DND-41 (cell line): ENCODE data around the gene SLC6A11.

Experiments used
- ATAC-seq: fragments of 200-7000 bp; cut with Tn5 transposase; 3 replicates; pipeline ENCODE4 v1.9.1; 2021; ENCODE audit warnings: low read depth; ENCODE audit not compliant: insufficient read depth
- DNase-seq: peaks from one replicate; pipeline ENCODE4 v3.0.0-alpha.2; 2020
- H2AFZ ChIP-seq: 2 replicates; pipeline ENCODE4 v1.6.0; 2012; ENCODE audit warnings: low read depth, low read length
- H3K27ac ChIP-seq: 2 replicates; pipeline ENCODE4 v1.5.1; 2012; ENCODE audit warnings: low read length, inconsistent platforms
- H3K27me3 ChIP-seq: fragments of 200-600 bp; sonication (generic); 2 replicates; pipeline ENCODE4 v1.6.0; 2012; ENCODE audit warnings: low read length, mild to moderate bottlenecking, inconsistent platforms; ENCODE audit not compliant: insufficient read depth, poor library complexity
- H3K36me3 ChIP-seq: 2 replicates; pipeline ENCODE4 v1.5.1; 2012; ENCODE audit warnings: low read length, inconsistent platforms; ENCODE audit not compliant: insufficient read depth
- H3K4me1 ChIP-seq: 2 replicates; pipeline ENCODE4 v1.5.1; 2012; ENCODE audit warnings: mild to moderate bottlenecking, low read length; ENCODE audit not compliant: insufficient read depth
- H3K4me2 ChIP-seq: 2 replicates; pipeline ENCODE4 v1.6.0; 2012; ENCODE audit warnings: mild to moderate bottlenecking, moderate library complexity, low read length, inconsistent platforms; ENCODE audit not compliant: insufficient read depth
- H3K4me3 ChIP-seq, 2 experiments: fragments of 200-600 bp in 1 of 2; shearing (Covaris generic) in 1 of 2; 2 replicates each; pipeline ENCODE4 v1.5.1; 2012 to 2016; ENCODE audit warnings: inconsistent platforms in 2 of 2, low read length in 2 of 2, mild to moderate bottlenecking in 2 of 2, low read depth in 1 of 2, moderate library complexity in 1 of 2
- H3K79me2 ChIP-seq: 2 replicates; pipeline ENCODE4 v1.6.0; 2012; ENCODE audit warnings: low read length, inconsistent platforms; ENCODE audit not compliant: insufficient read depth
- H3K9ac ChIP-seq: 2 replicates; pipeline ENCODE4 v1.6.0; 2012; ENCODE audit warnings: low read depth, mild to moderate bottlenecking, inconsistent platforms, low read length, moderate library complexity
- H3K9me3 ChIP-seq: 2 replicates; pipeline ENCODE4 v1.5.1; 2012; ENCODE audit warnings: low read length, moderate library complexity, mild to moderate bottlenecking, inconsistent platforms; ENCODE audit not compliant: insufficient read depth, severe bottlenecking
- H4K20me1 ChIP-seq: 2 replicates; pipeline ENCODE4 v1.6.0; 2012; ENCODE audit warnings: low read length; ENCODE audit not compliant: insufficient read depth
- EZH2 ChIP-seq: IDR thresholded peaks from 3 replicates; pipeline ENCODE4 v1.6.1; 2012; ENCODE audit warnings: borderline replicate concordance, low read depth, mild to moderate bottlenecking, moderate library complexity, low read length, inconsistent platforms; ENCODE audit not compliant: severe bottlenecking
- TF ChIP-seq, protein P1 (sequence below): IDR thresholded peaks from 2 replicates; pipeline ENCODE4 v1.5.1; 2012; ENCODE audit warnings: borderline replicate concordance, low read length, moderate library complexity, mild to moderate bottlenecking; ENCODE audit not compliant: poor library complexity, severe bottlenecking; ENCODE audit errors: extremely low read depth

The SLC6A11 gene

DNA sequence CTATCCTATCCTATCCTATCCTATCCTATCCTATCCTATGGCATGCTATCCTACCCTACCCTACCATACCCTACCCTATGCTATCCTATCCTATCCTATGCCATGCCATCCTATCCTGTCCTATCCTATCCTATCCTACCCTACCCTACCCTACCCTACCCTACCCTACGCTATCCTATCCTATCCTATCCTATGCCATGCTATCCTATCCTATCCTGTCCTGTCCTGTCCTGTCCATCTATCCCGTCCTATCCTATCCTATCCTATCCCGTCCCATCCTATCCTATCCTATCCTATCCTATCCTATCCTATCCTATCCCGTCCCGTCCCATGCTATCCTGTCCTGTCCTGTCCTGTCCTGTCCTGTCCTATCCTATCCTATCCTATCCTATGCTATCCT, 57.4 kb downstream of the SLC6A11 start:
- TF ChIP-seq, protein P1, sequence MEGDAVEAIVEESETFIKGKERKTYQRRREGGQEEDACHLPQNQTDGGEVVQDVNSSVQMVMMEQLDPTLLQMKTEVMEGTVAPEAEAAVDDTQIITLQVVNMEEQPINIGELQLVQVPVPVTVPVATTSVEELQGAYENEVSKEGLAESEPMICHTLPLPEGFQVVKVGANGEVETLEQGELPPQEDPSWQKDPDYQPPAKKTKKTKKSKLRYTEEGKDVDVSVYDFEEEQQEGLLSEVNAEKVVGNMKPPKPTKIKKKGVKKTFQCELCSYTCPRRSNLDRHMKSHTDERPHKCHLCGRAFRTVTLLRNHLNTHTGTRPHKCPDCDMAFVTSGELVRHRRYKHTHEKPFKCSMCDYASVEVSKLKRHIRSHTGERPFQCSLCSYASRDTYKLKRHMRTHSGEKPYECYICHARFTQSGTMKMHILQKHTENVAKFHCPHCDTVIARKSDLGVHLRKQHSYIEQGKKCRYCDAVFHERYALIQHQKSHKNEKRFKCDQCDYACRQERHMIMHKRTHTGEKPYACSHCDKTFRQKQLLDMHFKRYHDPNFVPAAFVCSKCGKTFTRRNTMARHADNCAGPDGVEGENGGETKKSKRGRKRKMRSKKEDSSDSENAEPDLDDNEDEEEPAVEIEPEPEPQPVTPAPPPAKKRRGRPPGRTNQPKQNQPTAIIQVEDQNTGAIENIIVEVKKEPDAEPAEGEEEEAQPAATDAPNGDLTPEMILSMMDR, result no peak
- TF ChIP-seq EZH2, result no peak
- Histone ChIP-seq H3K36me3 (no peaks in the 10 kb centered on the region), H3K27ac (no peak overlapping the region), H3K4me3 (no peak overlapping the region), H3K79me2 (no peaks in the 10 kb centered on the region), H2AFZ (no peak overlapping the region), H3K4me1 (no peaks in the 10 kb centered on the region), H4K20me1 (no peaks in the 10 kb centered on the region; the same call in 1 of the 2 replicates), H3K9me3 (no peaks in the 10 kb centered on the region), H3K4me2 (no peak overlapping the region), H3K27me3 (peaks cover 5% of the 10 kb centered on the region), H3K9ac (no peak overlapping the region)
- ATAC-seq (no peak), DNase-seq (no peak)

GRCh38 chr3:10875914-10876313, 59.9 kb downstream of the SLC6A11 start:
- Histone ChIP-seq H3K79me2 (no peaks in the 10 kb centered on the region), H3K27me3 (peaks cover 5% of the 10 kb centered on the region), H3K4me1 (no peaks in the 10 kb centered on the region), H3K9ac (no peak overlapping the region), H3K36me3 (no peaks in the 10 kb centered on the region), H3K4me3 (no peak overlapping the region), H3K9me3 (no peaks in the 10 kb centered on the region), H2AFZ (no peak overlapping the region), H4K20me1 (no peaks in the 10 kb centered on the region), H3K4me2 (no peak overlapping the region), H3K27ac (no peak overlapping the region)
- no peak for ATAC-seq
- TF ChIP-seq, protein P1, result no peak
- no peak for TF ChIP-seq EZH2
- no peak for DNase-seq

DNA sequence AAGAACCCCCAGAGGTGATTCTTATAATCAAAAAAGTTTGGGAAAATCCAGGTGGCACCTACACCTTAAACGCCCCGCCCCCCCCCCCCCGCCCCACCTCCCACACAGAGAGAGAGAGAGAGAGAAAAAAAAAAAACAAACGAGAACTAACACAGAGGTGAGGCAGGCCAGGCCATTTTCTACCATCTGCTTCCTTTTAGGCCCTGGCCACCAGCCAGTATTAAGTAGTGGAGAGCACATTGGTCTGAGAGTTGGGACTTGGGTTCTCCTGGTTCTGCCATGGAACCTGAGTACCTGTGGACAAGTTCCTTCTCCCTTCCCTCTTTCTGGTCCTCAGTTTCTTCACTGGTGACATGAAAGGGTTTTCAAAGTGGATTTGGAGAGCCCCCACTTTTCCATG, 60.6 kb downstream of the SLC6A11 start:
- Histone ChIP-seq H4K20me1 (no peaks in the 10 kb centered on the region), H3K9ac (no peak overlapping the region), H3K4me3 (no peak overlapping the region), H3K4me1 (no peaks in the 10 kb centered on the region), H3K9me3 (no peaks in the 10 kb centered on the region), H3K4me2 (no peak overlapping the region), H2AFZ (no peak overlapping the region), H3K79me2 (no peaks in the 10 kb centered on the region), H3K27me3 (peaks cover 5% of the 10 kb centered on the region), H3K27ac (no peak overlapping the region), H3K36me3 (no peaks in the 10 kb centered on the region)
- TF ChIP-seq, protein P1, result no peak
- no peak for TF ChIP-seq EZH2
- no peak for DNase-seq
- ATAC-seq, result no peak

DNA sequence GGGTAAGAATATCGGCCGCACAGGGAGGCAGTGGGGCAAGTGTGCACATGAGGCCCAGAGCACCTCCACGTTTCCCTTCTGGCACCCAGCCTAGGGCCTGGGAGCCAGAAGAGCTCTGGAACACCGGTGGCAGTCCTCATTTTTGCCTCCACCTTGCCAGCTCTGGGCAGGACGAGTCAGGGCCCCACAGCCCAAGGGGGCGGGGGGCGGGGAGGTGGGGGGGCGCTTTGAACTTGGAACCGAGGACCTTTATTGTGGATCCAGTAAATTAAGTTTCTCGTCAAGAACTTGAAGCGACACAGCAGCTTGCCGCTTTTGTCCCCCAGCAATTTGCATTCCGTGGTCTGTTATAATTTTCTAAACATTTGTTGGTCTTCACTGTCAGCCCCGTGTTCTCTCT, 66.8 kb downstream of the SLC6A11 start:
- no peak for TF ChIP-seq EZH2
- TF ChIP-seq, protein P1, result no peak

More for the DNA sequence above, 66.8 kb downstream of the SLC6A11 start:
- Histone ChIP-seq H3K27me3 (no peaks in the 10 kb centered on the region), H3K9me3 (no peaks in the 10 kb centered on the region), H3K27ac (no peak overlapping the region), H3K4me3 (no peak overlapping the region), H2AFZ (no peak overlapping the region), H3K79me2 (no peaks in the 10 kb centered on the region), H3K36me3 (no peaks in the 10 kb centered on the region), H3K9ac (no peak overlapping the region), H4K20me1 (no peaks in the 10 kb centered on the region), H3K4me1 (no peaks in the 10 kb centered on the region), H3K4me2 (no peak overlapping the region)
- DNase-seq (no peak), ATAC-seq (no peak)
